Heart left ventricle (tissue), 16 donors: ENCODE measurements around the gene C1QTNF1. TPM values are rescaled to one million over a fixed set of nuclear protein-coding genes. Genes with fewer than 3 reads are reported as not detected.
"Not testable (repeated sequence)": the region's sequence is repeated elsewhere in the genome, so short reads cannot be mapped to it uniquely, and the experiment has no call there.

ENCODE experiments used
- ATAC-seq, 4 donors: fragments of 200-7000 bp; cut with Tn5 transposase; one replicate each; pipeline ENCODE4 v1.9.1; 2020 to 2022; ENCODE audit warnings: moderate library complexity in 4 of 4, mild to moderate bottlenecking in 3 of 4, moderate number of reproducible peaks in 1 of 4
- DNase-seq, 5 donors: peaks; one replicate each; pipeline ENCODE4 v3.0.0-alpha.2; 2020
- H3K27ac ChIP-seq, 12 donors: fragments of 200-600 bp; sonication (generic) in 4 of 12; one replicate each; pipeline versions ENCODE4 v1.5.0 to v1.8.0; 2016 to 2022; ENCODE audit warnings: mild to moderate bottlenecking in 2 of 12
- H3K27me3 ChIP-seq, 9 donors: fragments of 200-600 bp; sonication (generic) in 2 of 9; one replicate each; pipeline versions ENCODE4 v1.5.1 to v1.8.0; 2016 to 2022; ENCODE audit warnings: mild to moderate bottlenecking in 3 of 9
- H3K36me3 ChIP-seq, 9 donors: fragments of 200-600 bp; sonication (generic) in 2 of 9; one replicate each; pipeline versions ENCODE4 v1.5.0 to v1.8.0; 2018 to 2022; ENCODE audit warnings: mild to moderate bottlenecking in 2 of 9
- H3K4me1 ChIP-seq, 12 donors: fragments of 200-600 bp; sonication (generic) in 4 of 12; one replicate each; pipeline versions ENCODE4 v1.5.0 to v1.8.0; 2016 to 2022; ENCODE audit warnings: mild to moderate bottlenecking in 3 of 12
- H3K4me3 ChIP-seq, 12 donors: fragments of 200-600 bp; sonication (generic) in 4 of 12; one replicate each; pipeline versions ENCODE4 v1.5.0 to v1.8.0; 2017 to 2022; ENCODE audit warnings: mild to moderate bottlenecking in 9 of 12, moderate library complexity in 4 of 12
- H3K9me3 ChIP-seq, 12 donors: fragments of 200-600 bp; sonication (generic) in 4 of 12; one replicate each; pipeline versions ENCODE4 v1.5.0 to v1.8.0; 2016 to 2022; ENCODE audit warnings: mild to moderate bottlenecking in 1 of 12
- CTCF ChIP-seq, 12 donors: fragments of 200-600 bp; sonication (generic) in 4 of 12; IDR thresholded peaks; one replicate each; pipeline versions ENCODE4 v1.5.0 to v1.8.0; 2018 to 2022; ENCODE audit warnings: antibody characterized with exemption in 12 of 12, mild to moderate bottlenecking in 5 of 12
- POLR2A ChIP-seq, 2 donors: fragments of 450-650 bp; IDR thresholded peaks; one replicate each; pipeline ENCODE4 v1.6.1; 2017; ENCODE audit warnings: antibody characterized with exemption in 2 of 2, mild to moderate bottlenecking in 2 of 2, moderate library complexity in 2 of 2
- WGBS, 4 donors: extraction: QIAGEN DNeasy Blood & Tissue Kit in 2 of 4; methylation state at CpG; one replicate each; pipeline versions ENCODE4 v1.1.5 to v1.1.7; 2013 to 2018; 5-methylcytosine and 5-hydroxymethylcytosine counted together
- intact Hi-C, 10 donors: fragments of 100-400 bp; cut with DNase I; formaldehyde crosslinking; loops; one replicate each; pipeline versions ENCODE4 v1.11.1 to v1.14.2; 2022
- polyA plus RNA-seq, 2 donors: library from polyadenylated mRNA; stranded (reverse); fragments of 200-250 nt; gene quantifications; one replicate each; pipeline ENCODE4 v1.2.3, GENCODE V29; 2013
- total RNA-seq, 9 donors: library from RNA; depleted of rRNA in 2 of 9; stranded (reverse); fragments of >200 nt in 2 of 9; fragmentation: NEBNext Ultra II Directional in 3 of 9; extraction: Animal tissue kit (Norgen Biotek cat#: 25700) in 3 of 9; gene quantifications; one replicate each; pipeline versions ENCODE4 v1.1.0 to v1.2.4, GENCODE V29; 2016 to 2023
- donor health status: ischemic (EF 13 %, LVEDD 7.1; RV severe dilation, severe dysfunction).
- donor health status: healthy with polysubstance abuse.
- donor health status: DM: no; HTN: yes; CAD: no.
- donor health status: DM: no; HTN: no; CAD: no.
- donor health status: ischemic (EF 25% LVEDD 6.9; RV normal size, moderate dysfunction).
- donor health status: ischemic (EF 25% LVEDD 5.7; RV mildly dilated, moderate dysfunction).
- donor health status: healthy.
- donor health status: DM: yes; HTN: yes; CAD: no.
- donor health status: ischemic (EF 35%, LVEDD 5.7; RV mildly dilated, moderate dysfunction).
- donor health status: nonischemic (EF 11% LVEDD 7.7; RV severe dilation, severe dysfunction).
- donor health status: DM: yes; HTN: yes; CAD: no.
- donor health status: PGD.
- donor health status: ischemic (EF 29% LVEDD 5.4; RV normal size, mild dysfunction).
- donor health status: nonischemic (EF 23%, LVEDD 6.1; RV moderate dilation, normal function).

C1QTNF1 gene
- total and polyA plus RNA-seq, 11 donors: 37.0 to 406 (median 85.5) TPM

- ATAC-seq: no peak
- no peak for TF ChIP-seq POLR2A (IDR thresholded peaks at IDR 0.05)
- no peak for TF ChIP-seq CTCF (IDR thresholded peaks at IDR 0.05)
- intact Hi-C loops: no loop called here
- Histone ChIP-seq H3K27me3 (no peaks in the 10 kb centered on the region), H3K4me1 (peaks cover 0 to 25% (median 14%) of the 10 kb centered on the region in 12 donors), H3K4me3 (no peak overlapping the region), H3K27ac (no peak overlapping the region), H3K36me3 (peaks cover 0 to 10% (median 8%) of the 10 kb centered on the region in 9 donors), H3K9me3 (no peaks in the 10 kb centered on the region)
- no peak for DNase-seq
- 92 to 97% (median 96%) methylated on average over 6 to 8 of the region's 8 CpGs for WGBS, 4 donors
These were observed 49.2 kb downstream of the C1QTNF1 start for GRCh38 chr17:79073016-79073705.

GRCh38 chr17:79073706-79074088, 49.7 kb downstream of the C1QTNF1 start:
- DNase-seq (no peak), ATAC-seq (no peak)
- no peak for TF ChIP-seq POLR2A (IDR thresholded peaks at IDR 0.05)
- TF ChIP-seq CTCF (IDR thresholded peaks at IDR 0.05): no peak
- Histone ChIP-seq H3K9me3 (no peaks in the 10 kb centered on the region), H3K4me3 (no peak overlapping the region), H3K36me3 (peaks cover 0 to 15% (median 13%) of the 10 kb centered on the region in 9 donors), H3K4me1 (peaks cover 0 to 25% (median 14%) of the 10 kb centered on the region in 12 donors), H3K27me3 (no peaks in the 10 kb centered on the region), H3K27ac (peak overlapping the region in 1 of 12 donors; percentile 87)
- intact Hi-C loops: loop anchor here in 1 of 10 donors (2.0 kb wide), 2 partner anchors 27 to 49 kb away; partner anchors contain the start of gene C1QTNF1
- WGBS, 4 donors: 93 to 97% (median 94%) methylated on average over 6 of the region's 6 CpGs

- not testable (repeated sequence) for DNase-seq, ATAC-seq
- intact Hi-C loops: loop anchor here in 1 of 10 donors (2.0 kb wide), 2 partner anchors 27 to 49 kb away; partner anchors contain the start of gene C1QTNF1
These were observed 50.2 kb downstream of the C1QTNF1 start for GRCh38 chr17:79074121-79074648.

GRCh38 chr17:79074649-79075445, 50.9 kb downstream of the C1QTNF1 start, which contains the start of gene ENGASE:
Gene ENGASE, plus strand, starts transcription at chr17:79074824. Its CDS starts 121 bp downstream, at chr17:79074945.
- intact Hi-C loops: loop anchor here in 2 of 10 donors (2.0 to 5.0 kb wide), 3 partner anchors 28 to 53 kb away; partner anchors contain the start of gene C1QTNF1 (in 2 of the 2)

More at GRCh38 chr17:79074121-79074648, 50.2 kb downstream of the C1QTNF1 start:
- Histone ChIP-seq H3K36me3 (peaks cover 0 to 20% (median 18%) of the 10 kb centered on the region in 9 donors), H3K4me1 (peaks cover 0 to 25% (median 14%) of the 10 kb centered on the region in 12 donors), H3K4me3 (peak overlapping the region in 10 of 12 donors; percentile 61 to 99 (median 86)), H3K27ac (peak overlapping the region in 11 of 12 donors; percentile 3 to 96 (median 87))
- WGBS, 4 donors: 68 to 78% (median 73%) methylated on average over 21 to 22 of the region's 22 CpGs
- not testable (repeated sequence) for H3K27me3 ChIP-seq, H3K9me3 ChIP-seq

More at GRCh38 chr17:79074649-79075445, 50.9 kb downstream of the C1QTNF1 start, which contains the start of gene ENGASE:
- Histone ChIP-seq H3K36me3 (peaks cover 0 to 27% (median 25%) of the 10 kb centered on the region in 9 donors), H3K4me1 (peaks cover 0 to 25% (median 14%) of the 10 kb centered on the region in 12 donors), H3K4me3 (peak within 1 kb of the TSS; percentile 48 to 99 (median 86)), H3K27ac (peak within 1 kb of the TSS; percentile 67 to 96 (median 90)), H3K9me3 (no peaks in the 10 kb centered on the region), H3K27me3 (no peaks in the 10 kb centered on the region)
- DNase-seq (peak; percentile 96 to 98 (median 96)), ATAC-seq (peak; percentile 88 to 99 (median 98))
- TF ChIP-seq POLR2A (IDR thresholded peaks at IDR 0.05): peak in 1 of 2 donors; percentile 75
- no peak for TF ChIP-seq CTCF (IDR thresholded peaks at IDR 0.05)
- WGBS, 4 donors: 0 to 1% (median 1%) methylated on average over 44 to 106 of the region's 106 CpGs
